HG03139 (cell line): ENCODE measurements around the gene RBM47.
"Not testable (repeated sequence)": the region's sequence is repeated elsewhere in the genome, so short reads cannot be mapped to it uniquely, and the experiment has no call there.

ENCODE experiments used
- ATAC-seq: cut with Tn5 transposase; IDR thresholded peaks from one replicate; pipeline ENCODE4 v1.9.1; 2021; ENCODE audit not compliant: unreplicated experiment

The RBM47 gene

DNA sequence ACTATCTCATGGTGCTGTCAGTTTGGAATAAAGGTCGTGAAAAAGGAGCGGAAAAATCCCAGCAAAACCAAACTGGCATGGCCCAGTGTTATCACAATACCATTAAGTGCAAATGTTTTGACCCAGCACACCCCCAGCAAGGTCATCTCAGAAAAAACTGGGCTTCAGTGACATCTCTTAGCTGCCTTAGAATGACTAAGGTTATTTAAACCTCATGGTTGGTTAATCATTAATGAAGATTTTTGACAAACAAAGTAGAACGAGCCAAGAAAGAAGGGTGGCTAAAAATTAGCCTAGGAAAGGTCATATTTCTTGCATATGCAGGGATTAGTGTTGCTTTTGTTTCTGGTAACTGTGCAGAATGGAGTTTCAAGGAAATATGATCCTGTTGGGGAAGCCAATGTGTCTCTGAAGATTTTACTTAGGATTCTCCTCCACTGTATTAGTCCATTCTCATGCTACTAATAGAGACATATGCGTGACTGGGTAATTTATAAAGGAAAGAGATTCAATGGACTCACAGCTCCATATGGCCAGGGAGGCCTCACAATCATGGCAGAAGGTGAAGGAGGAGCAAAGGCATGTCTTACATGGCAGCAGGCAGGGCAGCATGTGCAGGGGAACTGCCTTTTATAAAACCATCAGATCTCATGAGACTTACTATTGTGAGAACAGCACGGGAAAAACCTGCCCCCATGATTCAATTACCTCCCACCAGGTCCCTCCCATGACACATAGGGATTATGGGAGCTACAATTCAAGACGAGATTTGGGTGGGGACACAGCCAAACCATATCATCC lies 211.0 kb downstream of the RBM47 start:
- ATAC-seq = no peak

DNA sequence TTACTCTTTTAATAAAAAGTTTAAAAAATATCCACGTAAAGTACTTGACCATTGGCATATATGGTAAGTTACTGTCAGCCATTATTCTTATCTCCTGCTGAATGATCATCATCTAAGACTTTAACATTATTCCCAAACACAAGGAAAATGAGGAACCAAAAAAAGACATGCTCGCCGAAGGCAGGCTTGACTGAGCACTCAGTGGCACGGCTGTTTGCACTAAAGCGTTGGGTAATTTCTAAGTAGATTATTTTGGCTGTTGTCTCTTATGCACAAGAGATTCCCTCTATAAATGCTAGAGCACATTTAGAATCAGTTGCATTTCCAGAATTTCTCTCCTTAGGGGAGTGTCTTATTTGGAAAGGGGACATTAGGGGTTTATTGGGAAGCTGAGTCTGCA lies 211.7 kb downstream of the RBM47 start:
- ATAC-seq = no peak

DNA sequence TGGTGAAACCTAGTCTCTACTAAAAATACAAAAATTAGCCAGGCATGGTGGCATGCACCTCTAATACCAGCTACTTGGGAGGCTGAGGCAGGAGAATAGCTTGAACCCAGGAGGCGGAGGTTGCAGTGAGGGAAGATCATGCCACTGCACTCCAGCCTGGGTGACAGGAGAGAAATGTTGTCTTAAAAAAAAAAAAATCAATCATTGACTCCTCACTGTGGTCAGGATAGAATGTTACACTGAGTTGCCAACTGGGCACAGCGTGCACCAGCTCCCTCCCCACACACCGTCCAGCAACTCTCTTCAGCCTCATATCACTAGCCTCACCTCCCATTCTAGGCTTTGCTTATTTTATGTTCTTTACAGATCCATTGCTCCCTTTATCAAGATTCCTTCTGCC lies 215.0 kb downstream of the RBM47 start:
- ATAC-seq = no peak

DNA sequence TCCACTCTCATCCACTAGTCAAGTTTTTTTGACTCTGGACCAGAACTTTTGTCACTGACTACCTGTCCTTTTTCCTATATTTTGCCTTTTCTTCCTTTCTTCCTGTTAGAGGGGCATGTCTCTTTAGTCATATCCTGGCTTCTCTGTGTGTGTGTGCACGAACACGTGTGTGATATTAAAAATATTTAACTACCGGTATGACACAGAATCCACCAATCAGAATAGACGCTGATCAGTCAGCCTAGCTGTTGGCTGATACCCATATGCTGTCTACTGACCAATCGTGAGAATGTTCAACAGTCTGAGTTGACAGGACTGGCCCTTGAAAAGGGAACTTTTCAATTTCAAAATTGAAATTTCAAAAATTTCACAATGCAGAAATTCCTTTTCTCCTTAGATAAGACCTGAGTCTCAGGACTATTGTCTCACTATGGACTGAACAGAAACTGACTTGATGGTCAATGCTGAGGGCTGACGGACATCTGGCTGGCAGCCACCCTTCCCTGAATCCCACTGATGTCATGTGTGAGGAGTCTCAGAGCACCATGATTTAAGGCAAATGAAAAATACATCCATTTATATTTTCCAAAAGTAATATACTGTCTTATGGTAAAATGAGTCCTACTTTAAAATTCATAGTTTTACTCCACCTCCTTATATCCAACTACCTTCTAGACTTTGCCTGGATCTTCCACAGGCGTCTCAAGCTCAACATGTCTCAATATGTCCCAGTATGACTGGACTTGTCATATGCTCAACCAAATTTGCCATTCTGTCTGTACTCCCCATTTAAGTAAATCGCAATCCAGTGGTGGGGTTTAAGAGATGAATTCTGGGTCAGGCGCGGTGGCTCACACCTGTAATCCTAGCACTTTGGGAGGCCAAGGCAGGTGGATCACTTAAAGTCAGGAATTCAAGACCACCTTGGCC lies 216.5 kb downstream of the RBM47 start:
- no peak for ATAC-seq

DNA sequence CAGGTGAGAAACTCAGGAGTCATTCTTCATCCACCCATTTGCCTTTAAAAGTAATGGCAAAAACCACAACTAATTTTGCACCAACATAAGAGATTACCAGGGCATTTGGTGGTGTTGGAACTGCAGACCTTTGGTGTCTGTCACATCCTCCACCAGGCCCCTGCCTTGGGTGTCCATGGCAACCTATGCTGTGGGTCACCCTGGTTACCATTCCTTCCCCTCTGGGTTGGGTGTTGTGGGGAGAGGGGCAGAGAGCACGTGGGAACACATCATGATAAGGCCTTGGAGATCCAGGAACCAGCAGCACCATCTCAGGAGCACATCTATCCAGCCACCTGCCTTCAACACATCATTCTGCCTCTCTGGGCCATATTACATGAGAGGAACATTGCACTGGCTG lies 217.3 kb downstream of the RBM47 start:
- no peak for ATAC-seq

DNA sequence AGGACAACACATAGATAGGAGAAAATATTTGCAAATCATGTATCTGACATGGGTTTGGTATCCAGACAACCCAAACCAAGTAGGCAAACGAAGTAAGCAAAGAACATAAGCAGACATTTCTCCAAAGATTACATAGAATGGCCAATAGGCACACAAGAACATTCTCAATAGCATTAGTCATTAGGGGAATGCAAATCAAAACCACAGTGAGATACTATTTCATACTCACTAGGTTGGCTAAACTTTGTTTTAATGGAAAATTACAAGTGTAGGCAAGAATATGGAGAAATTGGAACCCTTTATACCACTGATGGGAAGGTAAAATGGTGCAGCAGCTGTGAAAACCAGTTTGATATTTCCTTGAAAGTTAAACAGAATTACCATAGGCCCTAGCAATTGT lies 219.8 kb downstream of the RBM47 start:
- no peak for ATAC-seq

DNA sequence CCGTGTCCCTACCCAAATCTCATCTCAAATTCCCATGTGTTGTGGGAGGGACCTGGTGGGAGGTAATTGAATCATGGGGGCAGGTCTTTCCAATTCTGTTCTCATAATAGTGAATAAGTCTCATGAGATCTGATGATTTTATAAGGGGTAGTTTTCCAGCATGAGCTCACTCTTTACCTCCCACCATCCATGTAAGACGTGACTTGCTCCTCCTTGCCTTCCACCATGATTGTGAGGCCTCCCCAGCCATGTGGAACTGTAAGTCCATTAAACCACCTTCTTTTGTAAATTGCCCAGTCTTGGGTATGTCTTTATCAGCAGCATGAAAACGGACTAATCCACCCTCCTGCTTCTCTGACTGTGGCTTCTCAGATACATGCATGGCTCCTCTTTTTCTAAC lies 222.2 kb downstream of the RBM47 start:
- ATAC-seq = not testable (repeated sequence)

DNA sequence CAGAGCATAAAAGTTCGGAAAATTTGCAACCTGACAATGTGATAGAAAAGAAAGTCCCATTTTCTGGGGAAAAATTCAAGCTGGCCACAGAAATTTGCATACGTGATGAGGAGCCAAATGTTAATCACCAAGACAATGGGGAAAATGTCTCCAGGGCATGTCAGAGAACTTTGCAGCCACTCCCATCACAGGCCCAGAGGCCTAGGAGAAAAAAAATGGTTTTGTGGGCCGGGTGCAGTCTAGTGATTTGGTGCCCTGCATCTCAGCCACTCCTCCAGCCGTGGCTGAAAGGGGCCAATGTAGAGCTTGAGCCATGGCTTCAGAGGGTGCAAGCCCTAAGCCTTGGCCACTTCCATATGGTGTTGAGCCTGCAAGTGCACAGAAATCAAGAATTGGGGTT lies 223.3 kb downstream of the RBM47 start:
- ATAC-seq = no peak

DNA sequence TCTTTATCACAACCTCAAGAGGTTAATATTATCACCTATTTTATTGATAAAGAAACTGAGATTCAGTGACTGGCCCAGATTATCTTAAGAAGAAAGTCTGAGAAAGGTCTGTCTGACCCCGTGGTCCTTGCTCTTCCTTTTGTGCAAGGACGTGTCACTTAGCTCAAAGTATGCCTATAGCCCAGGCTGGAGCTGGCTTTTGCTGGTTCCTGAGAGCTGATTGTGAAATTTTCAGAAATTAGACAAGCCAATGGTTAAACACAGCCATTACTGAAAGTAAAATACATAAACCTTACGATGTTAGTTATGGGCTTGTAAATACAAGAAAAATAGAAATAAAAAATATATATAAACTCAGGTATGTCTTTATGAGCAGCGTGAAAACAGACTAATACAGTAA lies 224.5 kb downstream of the RBM47 start:
- ATAC-seq = no peak

DNA sequence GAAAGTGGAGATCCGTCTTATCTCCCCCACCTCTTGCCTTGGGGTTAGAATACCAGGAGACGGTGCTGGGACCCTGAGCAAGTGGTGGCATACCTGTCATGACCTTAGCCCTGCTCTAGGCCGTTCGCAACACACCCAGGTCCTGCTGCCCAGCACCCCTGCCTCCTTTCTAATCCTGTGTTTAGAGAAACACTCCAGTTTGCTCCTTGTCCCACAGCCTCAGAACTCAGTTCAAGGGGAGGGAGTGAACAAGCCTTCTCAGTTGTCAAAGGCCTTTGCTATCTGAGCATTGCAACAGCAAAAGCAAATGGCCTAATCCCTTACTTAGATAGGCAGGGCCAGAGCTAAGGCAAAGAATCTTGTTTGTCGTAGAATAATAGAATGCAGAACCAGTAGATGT lies 226.6 kb downstream of the RBM47 start:
- ATAC-seq = no peak

DNA sequence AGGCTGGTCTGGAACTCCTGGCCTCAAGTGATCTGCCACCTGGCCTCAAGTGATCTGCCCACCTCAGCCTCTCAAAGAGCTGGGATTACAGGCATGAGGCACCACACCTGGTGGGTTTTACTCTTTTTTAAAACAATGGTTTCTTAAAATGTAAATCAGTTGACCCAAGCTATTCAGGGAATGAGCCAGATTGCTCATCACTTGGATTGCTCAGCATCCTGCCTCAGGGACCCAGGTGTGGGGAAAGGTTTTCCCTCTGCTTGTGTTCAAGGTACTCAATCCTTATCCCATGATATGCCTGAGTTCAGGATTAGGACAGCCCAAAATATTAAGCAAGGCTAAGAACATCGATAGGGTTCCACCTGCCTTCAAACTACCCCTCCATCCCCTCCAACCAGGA lies 227.1 kb downstream of the RBM47 start:
- no peak for ATAC-seq

DNA sequence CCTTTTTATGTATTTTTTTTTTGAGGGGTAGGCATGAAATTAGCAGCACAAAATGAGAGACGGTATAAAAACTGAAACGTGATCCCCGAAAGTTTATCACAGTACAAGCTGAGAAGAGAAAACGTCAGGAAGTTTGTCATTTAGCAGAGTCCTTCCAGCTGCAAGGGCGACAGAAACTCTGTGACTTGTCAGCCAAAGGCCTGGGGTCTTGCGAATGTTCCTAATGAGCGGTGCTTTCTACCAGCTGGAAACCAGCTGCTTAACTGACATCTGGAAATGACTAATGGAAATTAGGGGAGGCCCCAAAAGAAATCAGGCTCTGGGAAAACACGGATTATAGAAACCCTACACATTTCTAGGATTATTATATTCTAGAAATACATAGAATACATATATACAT lies 228.0 kb downstream of the RBM47 start:
- ATAC-seq = no peak

DNA sequence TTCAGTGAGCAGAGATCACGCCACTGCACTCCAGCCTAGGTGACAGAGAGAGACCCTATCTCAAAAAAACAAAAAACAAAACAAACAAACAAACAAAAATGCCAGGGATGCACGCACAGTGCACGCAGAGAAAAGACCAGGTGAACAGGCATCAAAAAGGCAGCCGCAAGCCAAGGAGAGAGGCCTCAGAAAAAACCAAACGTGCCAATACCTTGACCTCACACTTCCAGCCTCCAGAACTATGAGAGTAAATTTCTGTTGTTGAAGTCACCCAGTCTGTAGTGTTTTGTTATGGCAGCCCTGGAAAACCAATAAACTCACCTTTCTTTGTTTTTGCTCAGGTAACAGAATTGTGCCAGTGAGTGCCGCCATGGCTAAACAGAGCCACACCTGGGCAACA lies 228.6 kb downstream of the RBM47 start:
- no peak for ATAC-seq

DNA sequence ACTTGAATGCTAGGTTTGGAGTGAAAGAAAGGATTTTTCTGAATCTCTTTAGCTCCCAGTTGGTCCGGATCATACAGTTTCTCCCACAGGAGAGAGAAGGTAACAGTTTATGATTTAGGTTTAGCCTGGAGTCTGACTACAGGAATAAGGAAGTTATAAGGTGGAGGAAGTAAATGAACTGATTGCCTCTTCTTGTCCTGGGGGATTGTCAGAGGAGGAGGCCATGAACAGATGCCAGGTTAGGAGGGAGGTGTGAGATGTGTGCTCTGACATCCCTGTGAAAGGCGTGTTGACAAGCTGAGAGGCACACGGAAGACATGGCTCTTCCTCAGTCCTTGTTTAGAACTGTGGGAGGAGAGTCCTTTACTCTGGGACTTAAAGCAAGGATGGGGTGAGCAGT lies 230.1 kb downstream of the RBM47 start:
- ATAC-seq = no peak

DNA sequence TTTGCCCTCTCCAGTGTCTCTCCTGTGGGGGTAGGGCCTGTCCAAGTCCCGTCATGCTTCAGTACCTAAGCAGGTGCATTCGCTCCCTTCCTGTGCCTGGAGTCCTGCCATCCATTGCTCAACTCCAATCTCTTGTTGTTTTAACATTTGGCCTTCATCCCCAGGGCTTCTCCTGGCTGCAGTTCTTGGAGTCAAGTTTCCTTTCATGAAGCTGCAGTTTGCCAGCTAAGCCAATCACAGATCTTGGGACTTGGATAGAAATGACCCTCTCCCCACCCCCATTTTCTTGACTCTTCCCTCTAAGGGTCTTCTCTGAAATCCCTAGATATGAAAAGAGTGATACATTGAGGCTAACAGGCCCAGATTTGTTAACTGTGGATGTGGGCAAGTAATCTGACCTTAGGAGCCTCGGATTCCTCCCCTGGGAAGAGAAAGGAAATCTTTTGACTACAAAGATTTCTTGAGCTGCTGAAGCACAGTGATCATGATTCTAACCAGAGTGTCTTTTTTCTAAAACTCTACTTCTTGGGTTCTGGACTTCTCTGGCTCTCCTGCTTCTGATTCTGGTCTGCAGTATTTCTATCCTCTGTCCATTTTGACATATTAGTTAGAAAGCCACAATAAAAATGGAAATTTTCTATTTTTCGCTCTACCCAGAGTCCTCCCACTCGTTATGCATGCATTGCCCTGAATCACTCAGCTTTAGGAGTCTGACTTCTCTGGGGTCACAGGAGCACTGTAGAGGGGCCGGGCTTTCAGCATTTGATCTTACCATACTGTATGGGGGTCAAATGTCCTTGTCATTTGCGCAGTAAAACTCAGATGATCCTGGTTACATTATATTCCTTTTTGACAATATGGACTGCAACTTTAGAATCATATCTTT lies 233.5 kb downstream of the RBM47 start:
- no peak for ATAC-seq

DNA sequence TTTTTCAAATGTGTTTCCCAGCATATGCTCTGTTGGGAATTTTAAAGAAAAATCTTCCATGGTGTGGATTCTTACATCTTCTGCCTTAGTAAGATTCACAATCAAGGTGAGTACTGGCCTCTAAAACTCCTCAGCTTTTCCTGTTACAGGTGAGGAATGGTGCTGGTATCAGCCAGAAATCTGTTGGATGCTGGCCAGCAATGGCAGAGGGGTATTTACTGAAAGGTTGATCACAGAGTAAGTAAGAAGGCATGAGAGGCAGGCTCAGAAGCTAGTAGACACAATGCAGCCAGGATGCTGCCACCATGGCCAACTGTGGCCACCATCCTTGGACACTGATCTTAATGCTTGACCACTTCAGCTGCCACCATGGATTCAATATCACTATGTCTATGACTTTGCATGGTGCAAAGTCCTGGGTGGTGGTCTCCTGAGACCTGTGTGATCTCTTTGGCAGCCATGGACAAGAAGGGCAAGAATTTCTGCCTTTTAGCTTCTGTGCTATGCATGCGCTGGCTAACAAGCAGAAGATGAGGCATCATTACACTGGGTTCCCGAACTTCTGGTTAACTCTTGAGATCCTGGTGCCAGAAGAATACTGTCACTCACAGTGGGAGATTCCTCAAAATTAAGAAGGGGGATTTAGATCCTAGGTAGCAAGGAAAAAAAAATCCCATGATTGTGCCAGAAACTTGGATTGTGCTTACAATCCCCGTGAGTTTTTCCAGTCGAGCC lies 234.3 kb downstream of the RBM47 start:
- no peak for ATAC-seq

DNA sequence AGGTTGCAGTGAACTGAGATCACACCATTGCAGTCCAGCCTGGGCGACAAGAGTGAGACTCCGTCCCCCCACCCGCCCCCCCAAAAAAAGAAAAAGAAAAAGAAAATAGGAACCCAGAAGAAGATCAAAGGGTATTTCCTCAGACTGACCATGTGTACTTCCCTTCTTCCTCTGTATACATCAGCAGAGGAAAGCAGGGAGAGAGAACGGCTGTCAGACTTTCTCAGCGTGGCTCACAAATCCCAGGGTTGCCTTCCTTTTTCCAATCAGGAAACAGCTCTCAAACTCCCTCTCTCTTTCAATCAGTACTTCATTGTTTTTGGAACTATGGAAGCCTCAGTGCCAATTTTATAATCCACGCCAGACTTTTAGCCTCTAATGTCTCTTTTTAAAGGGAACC lies 235.4 kb downstream of the RBM47 start:
- ATAC-seq = no peak

DNA sequence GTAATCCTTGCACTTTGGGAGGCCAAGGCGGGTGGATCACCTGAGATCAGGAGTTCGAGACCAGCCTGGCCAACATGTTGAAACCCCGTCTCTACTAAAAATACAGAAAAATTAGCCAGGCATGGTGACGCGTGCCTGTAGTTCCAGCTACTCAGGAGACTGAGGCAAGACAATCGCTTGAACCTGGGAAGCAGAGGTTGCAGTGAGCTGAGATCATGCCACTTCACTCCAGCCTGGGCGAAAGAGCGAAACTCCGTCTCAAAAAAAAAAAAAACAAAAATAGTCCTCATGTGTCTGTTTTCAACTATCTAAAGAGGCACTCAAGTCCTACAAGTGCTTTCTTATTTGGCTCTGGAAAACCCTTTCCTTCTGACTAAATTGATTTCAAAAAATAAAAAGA lies 237.4 kb downstream of the RBM47 start:
- not testable (repeated sequence) for ATAC-seq

DNA sequence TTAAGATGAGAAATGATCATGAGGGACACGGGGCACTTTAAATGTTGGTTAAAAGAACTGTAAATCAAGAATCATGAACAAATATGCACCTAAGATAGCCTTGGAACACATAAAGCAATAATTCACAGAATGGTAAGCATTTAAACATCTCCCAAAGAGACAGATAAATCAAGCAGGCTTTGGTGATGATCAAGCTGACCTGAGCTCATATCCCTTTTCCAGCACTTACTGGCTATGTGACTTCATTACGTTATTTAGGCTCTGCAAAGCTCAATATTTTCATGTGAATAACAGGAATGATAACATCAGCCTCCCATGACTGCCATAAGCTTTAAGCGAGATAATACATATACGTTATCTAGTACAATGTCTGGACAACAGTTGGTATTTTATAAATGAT lies 239.7 kb downstream of the RBM47 start:
- ATAC-seq = no peak

DNA sequence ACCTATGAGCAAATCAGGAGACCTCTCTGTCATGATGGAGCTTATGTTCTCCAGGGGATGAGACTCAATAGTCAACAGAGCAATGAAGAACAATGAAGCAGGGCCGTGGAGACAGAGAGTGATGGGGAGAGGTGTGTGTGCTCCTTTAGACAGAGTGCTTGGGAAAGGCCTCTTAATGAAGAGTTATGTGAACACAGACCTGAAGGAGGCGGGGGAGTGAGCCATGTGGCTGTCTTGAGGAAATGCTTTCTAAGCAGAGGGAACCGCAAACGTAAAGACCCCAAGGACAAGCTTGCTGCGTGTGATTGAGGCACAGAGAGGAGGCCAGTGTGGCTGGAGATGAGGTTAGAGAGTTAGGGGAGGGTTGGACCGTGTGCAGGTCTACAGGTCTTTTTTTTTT lies 241.4 kb downstream of the RBM47 start:
- no peak for ATAC-seq

DNA sequence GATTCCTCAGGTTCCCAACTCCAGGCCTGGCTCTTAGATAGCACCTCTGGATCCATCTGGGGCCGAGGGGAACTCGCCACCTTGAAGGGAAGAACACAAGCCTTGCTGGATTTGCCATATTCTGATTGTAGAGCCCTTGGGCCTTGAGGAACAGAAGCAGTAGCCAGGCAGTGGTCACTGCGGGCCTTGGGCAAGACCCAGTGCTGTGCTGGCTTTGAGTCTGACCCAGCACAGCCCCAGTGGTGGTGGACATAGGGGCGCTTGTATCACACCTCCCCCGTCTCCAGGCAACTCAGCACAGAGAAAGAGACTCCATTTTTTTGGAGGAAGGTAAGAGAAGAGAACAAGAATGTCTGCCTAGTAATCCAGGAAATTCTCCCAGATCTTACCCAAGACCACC lies 249.0 kb downstream of the RBM47 start:
- ATAC-seq = no peak
